ENCODE results near the gene LRRTM2.

LRRTM2 gene

GRCh38 chr5:138918686-138919085 lies 43.6 kb upstream of the LRRTM2 start:
- TF ChIP-seq EZH2 (IDR thresholded peaks at IDR 0.05; ENCODE audit: borderline replicate concordance, low read depth, low read length, severe bottlenecking): no peak
- TF ChIP-seq CTCF (IDR thresholded peaks at IDR 0.05; ENCODE audit: borderline replicate concordance, extremely low read depth, low read length, poor library complexity, severe bottlenecking): no peak
- H2AFZ ChIP-seq (ENCODE audit: low read depth, low read length): no peak overlapping the region
- ATAC-seq (ENCODE audit: insufficient read depth, low read depth): no peak

DNA sequence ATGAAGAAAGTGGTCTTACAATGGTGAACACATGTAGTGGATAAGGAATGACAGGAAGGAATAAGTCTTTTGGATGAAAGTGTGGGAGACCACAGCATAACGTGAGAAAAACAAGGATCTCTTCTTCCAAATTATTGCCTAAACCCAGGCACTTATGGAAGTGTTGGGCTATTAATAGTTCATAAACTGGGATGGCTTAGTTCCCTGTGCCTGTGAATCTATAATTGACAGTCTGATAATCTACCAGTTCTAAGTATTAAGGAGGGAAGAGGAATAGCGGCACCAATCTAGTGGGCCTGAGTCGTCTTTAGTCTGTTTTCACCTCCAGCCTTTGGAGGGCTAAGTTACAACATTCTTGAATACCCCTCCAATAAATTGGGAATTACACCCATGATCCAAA lies 39.2 kb upstream of the LRRTM2 start:
- Histone ChIP-seq H3K4me2 (ENCODE audit: insufficient read depth, low read length) (no peak overlapping the region), H3K4me1 (ENCODE audit: insufficient read depth, low read length) (peaks cover 9% of the 10 kb centered on the region), H3K9ac (ENCODE audit: low read depth, low read length) (no peak overlapping the region), H4K20me1 (ENCODE audit: insufficient read depth, low read length) (no peaks in the 10 kb centered on the region), H3K9me3 (ENCODE audit: insufficient read depth, low read length, severe bottlenecking) (no peaks in the 10 kb centered on the region), H3K36me3 (ENCODE audit: insufficient read depth, low read length) (no peaks in the 10 kb centered on the region), H3K4me3 (ENCODE audit: low read depth in 1 of 2, low read length in 2 of 2) (no peak overlapping the region), H2AFZ (ENCODE audit: low read depth, low read length) (no peak overlapping the region), H3K27me3 (ENCODE audit: insufficient read depth, low read length, poor library complexity) (no peaks in the 10 kb centered on the region), H3K27ac (ENCODE audit: low read length) (no peak overlapping the region), H3K79me2 (ENCODE audit: insufficient read depth, low read length) (no peaks in the 10 kb centered on the region)
- ATAC-seq (ENCODE audit: insufficient read depth, low read depth) (no peak), DNase-seq (no peak)
- no peak for TF ChIP-seq CTCF (IDR thresholded peaks at IDR 0.05; ENCODE audit: borderline replicate concordance, extremely low read depth, low read length, poor library complexity, severe bottlenecking)
- no peak for TF ChIP-seq EZH2 (IDR thresholded peaks at IDR 0.05; ENCODE audit: borderline replicate concordance, low read depth, low read length, severe bottlenecking)

More at GRCh38 chr5:138918686-138919085, 43.6 kb upstream of the LRRTM2 start:
- Histone ChIP-seq H3K9me3 (ENCODE audit: insufficient read depth, low read length, severe bottlenecking) (no peaks in the 10 kb centered on the region), H4K20me1 (ENCODE audit: insufficient read depth, low read length) (no peaks in the 10 kb centered on the region), H3K4me3 (ENCODE audit: low read depth in 1 of 2, low read length in 2 of 2) (no peak overlapping the region), H3K27ac (ENCODE audit: low read length) (no peak overlapping the region), H3K9ac (ENCODE audit: low read depth, low read length) (no peak overlapping the region), H3K27me3 (ENCODE audit: insufficient read depth, low read length, poor library complexity) (no peaks in the 10 kb centered on the region), H3K4me1 (ENCODE audit: insufficient read depth, low read length) (no peaks in the 10 kb centered on the region), H3K4me2 (ENCODE audit: insufficient read depth, low read length) (no peak overlapping the region), H3K79me2 (ENCODE audit: insufficient read depth, low read length) (no peaks in the 10 kb centered on the region), H3K36me3 (ENCODE audit: insufficient read depth, low read length) (no peaks in the 10 kb centered on the region)
- no peak for DNase-seq

DNA sequence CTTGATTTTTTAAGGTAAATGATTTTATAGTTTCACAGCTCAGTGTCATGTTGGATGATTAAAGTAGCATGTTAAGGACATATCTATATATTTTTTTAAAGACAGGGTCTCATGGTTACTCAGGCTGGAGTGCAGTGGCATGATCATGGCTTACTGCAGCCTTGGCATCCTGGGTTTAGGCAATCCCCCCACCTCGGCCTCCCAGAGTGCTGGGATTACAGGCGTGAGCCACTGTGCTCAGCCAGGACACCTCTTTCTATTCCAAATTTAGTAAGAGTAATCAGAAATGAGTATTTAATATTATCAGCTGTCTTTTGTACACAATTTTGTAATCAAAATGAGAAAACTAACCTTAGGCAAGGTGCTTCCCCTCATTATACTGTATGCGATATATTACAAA lies 38.6 kb upstream of the LRRTM2 start:
- no peak overlapping the region for H3K27ac ChIP-seq (ENCODE audit: low read length)
- H2AFZ ChIP-seq (ENCODE audit: low read depth, low read length): no peak overlapping the region
- H3K79me2 ChIP-seq (ENCODE audit: insufficient read depth, low read length): no peaks in the 10 kb centered on the region
- H3K4me2 ChIP-seq (ENCODE audit: insufficient read depth, low read length): no peak overlapping the region
- no peaks in the 10 kb centered on the region for H3K36me3 ChIP-seq (ENCODE audit: insufficient read depth, low read length)
- H4K20me1 ChIP-seq (ENCODE audit: insufficient read depth, low read length): no peaks in the 10 kb centered on the region
- no peak for ATAC-seq (ENCODE audit: insufficient read depth, low read depth)
- no peak for TF ChIP-seq EZH2 (IDR thresholded peaks at IDR 0.05; ENCODE audit: borderline replicate concordance, low read depth, low read length, severe bottlenecking)
- no peak for TF ChIP-seq CTCF (IDR thresholded peaks at IDR 0.05; ENCODE audit: borderline replicate concordance, extremely low read depth, low read length, poor library complexity, severe bottlenecking)
- no peaks in the 10 kb centered on the region for H3K9me3 ChIP-seq (ENCODE audit: insufficient read depth, low read length, severe bottlenecking)
- H3K4me1 ChIP-seq (ENCODE audit: insufficient read depth, low read length): peaks cover 9% of the 10 kb centered on the region
- no peak overlapping the region for H3K9ac ChIP-seq (ENCODE audit: low read depth, low read length)
- H3K4me3 ChIP-seq (ENCODE audit: low read depth in 1 of 2, low read length in 2 of 2): no peak overlapping the region
- DNase-seq: no peak
- no peaks in the 10 kb centered on the region for H3K27me3 ChIP-seq (ENCODE audit: insufficient read depth, low read length, poor library complexity)

- Histone ChIP-seq H4K20me1 (ENCODE audit: insufficient read depth, low read length) (no peaks in the 10 kb centered on the region), H3K36me3 (ENCODE audit: insufficient read depth, low read length) (no peaks in the 10 kb centered on the region), H3K4me3 (ENCODE audit: low read depth in 1 of 2, low read length in 2 of 2) (no peak overlapping the region), H3K9me3 (ENCODE audit: insufficient read depth, low read length, severe bottlenecking) (no peaks in the 10 kb centered on the region), H3K79me2 (ENCODE audit: insufficient read depth, low read length) (no peaks in the 10 kb centered on the region), H3K9ac (ENCODE audit: low read depth, low read length) (no peak overlapping the region), H2AFZ (ENCODE audit: low read depth, low read length) (no peak overlapping the region), H3K4me2 (ENCODE audit: insufficient read depth, low read length) (no peak overlapping the region), H3K27me3 (ENCODE audit: insufficient read depth, low read length, poor library complexity) (no peaks in the 10 kb centered on the region), H3K4me1 (ENCODE audit: insufficient read depth, low read length) (peaks cover 9% of the 10 kb centered on the region), H3K27ac (ENCODE audit: low read length) (no peak overlapping the region)
- no peak for DNase-seq
- TF ChIP-seq EZH2 (IDR thresholded peaks at IDR 0.05; ENCODE audit: borderline replicate concordance, low read depth, low read length, severe bottlenecking) (no peak), CTCF (IDR thresholded peaks at IDR 0.05; ENCODE audit: borderline replicate concordance, extremely low read depth, low read length, poor library complexity, severe bottlenecking) (no peak)
- ATAC-seq (ENCODE audit: insufficient read depth, low read depth): no peak
Observed at GRCh38 chr5:138912093-138912492, 37.0 kb upstream of the LRRTM2 start.
